Ovary (tissue), 9 donors: Measurements from ENCODE around the gene HOXA1. TPM values are rescaled to one million over a fixed set of nuclear protein-coding genes. Genes with fewer than 3 reads are reported as not detected.

Experiments
- DNase-seq, 5 donors: peaks; one replicate each; pipeline ENCODE4 v3.0.0-alpha.2; 2019 to 2020
- H3K27ac ChIP-seq, 2 donors: fragments of 200-600 bp; one replicate each; pipeline versions ENCODE4 v1.5.1 to v1.8.0; 2019 to 2022
- H3K27me3 ChIP-seq: fragments of 200-600 bp; one replicate; pipeline ENCODE4 v1.8.0; 2022
- H3K36me3 ChIP-seq: fragments of 200-600 bp; sonication (generic); one replicate; pipeline ENCODE4 v1.5.1; 2019
- H3K4me1 ChIP-seq: one replicate; pipeline ENCODE4 v1.8.1; 2013; ENCODE audit warnings: mild to moderate bottlenecking, moderate library complexity; ENCODE audit not compliant: insufficient read depth
- H3K4me3 ChIP-seq: fragments of 200-600 bp; sonication (generic); one replicate; pipeline ENCODE4 v1.5.1; 2017
- H3K9me3 ChIP-seq, 2 donors: fragments of 200-600 bp in 1 of 2; sonication (generic) in 1 of 2; one replicate each; pipeline versions ENCODE4 v1.5.1 to v1.8.1; 2013 to 2019; ENCODE audit warnings: mild to moderate bottlenecking in 1 of 2, moderate library complexity in 1 of 2
- EP300 ChIP-seq: sonication (generic); formaldehyde crosslinking; IDR thresholded peaks from one replicate; pipeline ENCODE4 v1.6.1; 2017; ENCODE audit warnings: antibody characterized with exemption
- POLR2A ChIP-seq: fragments of 450-650 bp; IDR thresholded peaks from one replicate; pipeline ENCODE4 v1.6.1; 2017; ENCODE audit warnings: antibody characterized with exemption, mild to moderate bottlenecking, moderate library complexity
- WGBS, 3 donors: extraction: QIAGEN DNeasy Blood & Tissue Kit in 1 of 3; methylation state at CpG; one replicate each; pipeline versions ENCODE4 v1.1.5 to v1.1.7; 2013 to 2017; 5-methylcytosine and 5-hydroxymethylcytosine counted together
- intact Hi-C, 4 donors: fragments of 100-400 bp; cut with DNase I; formaldehyde crosslinking; loops; one replicate each; pipeline versions ENCODE4 v1.11.0 to v1.15.1; 2022 to 2023
- polyA plus RNA-seq, 2 donors: library from polyadenylated mRNA; stranded (reverse); fragments of 200-250 nt in 1 of 2; fragments of 350-450 nt in 1 of 2; fragmentation: Illumina TruSeq in 1 of 2; extraction: RNeasy Lipid Tissue Mini Kit (QIAGEN cat#74804) in 1 of 2; gene quantifications; one replicate each; pipeline ENCODE4 v1.2.3, GENCODE V29; 2013 to 2014
- total RNA-seq, 7 donors: library from RNA; depleted of rRNA in 2 of 7; stranded (reverse); fragments of >200 nt in 2 of 7; fragmentation: NEBNext Ultra II Directional in 3 of 7; extraction: Animal tissue kit (Norgen Biotek cat#: 25700) in 3 of 7; gene quantifications; one replicate each; pipeline versions ENCODE4 v1.1.0 to v1.2.4, GENCODE V29; 2016 to 2023
- TF ChIP-seq, protein P1 (sequence below), 3 donors: fragments of 450-650 bp in 2 of 3; fragments of 200-600 bp in 1 of 3; IDR thresholded peaks; one replicate each; pipeline versions ENCODE4 v1.5.1 to v1.8.0; 2016 to 2022; ENCODE audit warnings: antibody characterized with exemption in 3 of 3, mild to moderate bottlenecking in 1 of 3
- donor health status: DM: no; HTN: no; CAD: no; lungs with moderate emphysema.
- donor health status: DM: no; HTN: no; CAD: no.
- donor health status: Bipolar disorder and iron deficiency.
- donor health status: DM: yes; HTN: yes; CAD: no.
- donor health status: DM: no; HTN: no; CAD: no.
- donor health status: DM: yes; HTN: yes; CAD: no.

Gene HOXA1
- total and polyA plus RNA-seq, 9 donors, result 0.23 to 1.5 (median 0.62) TPM

DNA sequence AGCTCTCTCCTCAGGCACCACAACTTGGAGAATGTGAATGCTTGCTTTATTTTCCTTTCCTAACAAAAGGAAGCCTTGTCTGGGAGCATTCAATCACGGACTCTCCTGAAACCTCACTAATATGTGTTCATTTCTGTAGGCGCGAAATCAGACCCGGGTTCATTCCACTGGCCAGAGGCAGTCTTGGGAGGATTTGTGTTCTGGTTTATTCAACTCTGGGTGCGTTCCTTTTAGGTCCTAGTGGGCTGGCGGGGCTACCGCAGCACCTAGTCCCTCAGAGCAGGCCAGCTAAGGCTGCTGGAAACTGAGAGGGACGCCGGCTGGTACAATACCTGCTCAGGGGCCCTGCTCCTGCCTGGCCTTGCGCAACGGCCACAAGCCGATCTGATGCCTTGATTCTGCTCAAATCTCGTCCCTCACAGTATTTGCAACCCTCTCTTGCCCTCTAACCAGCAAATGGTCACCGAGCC, 27.2 kb upstream of the HOXA1 start:
- TF ChIP-seq, protein P1, sequence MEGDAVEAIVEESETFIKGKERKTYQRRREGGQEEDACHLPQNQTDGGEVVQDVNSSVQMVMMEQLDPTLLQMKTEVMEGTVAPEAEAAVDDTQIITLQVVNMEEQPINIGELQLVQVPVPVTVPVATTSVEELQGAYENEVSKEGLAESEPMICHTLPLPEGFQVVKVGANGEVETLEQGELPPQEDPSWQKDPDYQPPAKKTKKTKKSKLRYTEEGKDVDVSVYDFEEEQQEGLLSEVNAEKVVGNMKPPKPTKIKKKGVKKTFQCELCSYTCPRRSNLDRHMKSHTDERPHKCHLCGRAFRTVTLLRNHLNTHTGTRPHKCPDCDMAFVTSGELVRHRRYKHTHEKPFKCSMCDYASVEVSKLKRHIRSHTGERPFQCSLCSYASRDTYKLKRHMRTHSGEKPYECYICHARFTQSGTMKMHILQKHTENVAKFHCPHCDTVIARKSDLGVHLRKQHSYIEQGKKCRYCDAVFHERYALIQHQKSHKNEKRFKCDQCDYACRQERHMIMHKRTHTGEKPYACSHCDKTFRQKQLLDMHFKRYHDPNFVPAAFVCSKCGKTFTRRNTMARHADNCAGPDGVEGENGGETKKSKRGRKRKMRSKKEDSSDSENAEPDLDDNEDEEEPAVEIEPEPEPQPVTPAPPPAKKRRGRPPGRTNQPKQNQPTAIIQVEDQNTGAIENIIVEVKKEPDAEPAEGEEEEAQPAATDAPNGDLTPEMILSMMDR (IDR thresholded peaks at IDR 0.05), result no peak
- TF ChIP-seq POLR2A, result no peak
- no peak for TF ChIP-seq EP300
- Histone ChIP-seq H3K4me1 (no peaks in the 10 kb centered on the region), H3K36me3 (no peaks in the 10 kb centered on the region), H3K27ac (no peak overlapping the region), H3K9me3 (no peaks in the 10 kb centered on the region), H3K27me3 (no peaks in the 10 kb centered on the region), H3K4me3 (no peak overlapping the region)
- 40 to 67% (median 45%) methylated on average over 14 of the region's 14 CpGs for WGBS, 3 donors
- no peak for DNase-seq
- intact Hi-C loops, result no loop called here

DNA sequence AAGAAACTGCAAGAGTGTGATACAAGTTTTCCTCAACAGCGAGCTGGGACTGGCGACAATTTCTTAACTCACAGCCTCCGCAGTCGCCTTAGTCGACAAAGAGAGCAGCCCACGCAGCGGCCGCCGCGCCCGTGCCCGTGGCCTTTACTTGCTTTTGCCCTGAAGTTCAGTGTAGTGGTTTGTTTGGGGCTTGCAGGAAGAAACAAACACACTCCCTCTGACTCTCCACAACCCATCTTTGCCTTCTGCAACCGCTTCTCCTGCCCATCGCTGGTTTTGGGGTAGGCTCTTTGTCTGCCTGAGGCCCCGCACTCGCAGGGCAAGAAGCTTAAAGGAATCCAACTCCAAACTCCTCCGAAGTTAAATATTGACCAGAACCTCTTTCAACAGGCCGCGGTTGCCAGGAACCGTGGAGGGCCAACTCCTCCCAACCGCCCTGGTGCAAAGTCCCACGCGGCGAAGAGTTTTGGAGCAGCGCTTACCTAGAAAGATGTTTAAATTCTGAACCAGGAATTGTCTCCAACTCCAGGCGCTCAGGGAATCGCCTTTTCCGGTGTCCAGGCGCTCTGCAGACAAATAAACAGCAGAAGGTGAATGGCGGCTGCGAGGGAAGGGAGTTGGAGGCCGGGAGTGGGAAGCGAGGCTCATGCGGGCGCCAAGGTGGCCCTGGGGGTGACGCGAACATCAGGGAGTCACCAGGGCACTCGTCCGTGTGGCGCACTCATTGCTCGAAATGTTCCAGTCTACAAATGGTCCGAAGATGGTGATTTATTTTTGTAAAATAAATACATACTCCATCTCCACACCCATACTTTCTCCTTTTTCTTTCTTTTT, 26.5 kb upstream of the HOXA1 start:
- Histone ChIP-seq H3K27me3 (no peaks in the 10 kb centered on the region), H3K9me3 (no peaks in the 10 kb centered on the region), H3K4me1 (no peaks in the 10 kb centered on the region), H3K36me3 (no peaks in the 10 kb centered on the region), H3K27ac (no peak overlapping the region), H3K4me3 (no peak overlapping the region)
- DNase-seq, result no peak
- WGBS, 3 donors, result 45 to 67% (median 50%) methylated on average over 42 of the region's 42 CpGs
- TF ChIP-seq POLR2A, result no peak
- TF ChIP-seq EP300, result no peak
- TF ChIP-seq, protein P1 (IDR thresholded peaks at IDR 0.05), result no peak
- intact Hi-C loops, result no loop called here

DNA sequence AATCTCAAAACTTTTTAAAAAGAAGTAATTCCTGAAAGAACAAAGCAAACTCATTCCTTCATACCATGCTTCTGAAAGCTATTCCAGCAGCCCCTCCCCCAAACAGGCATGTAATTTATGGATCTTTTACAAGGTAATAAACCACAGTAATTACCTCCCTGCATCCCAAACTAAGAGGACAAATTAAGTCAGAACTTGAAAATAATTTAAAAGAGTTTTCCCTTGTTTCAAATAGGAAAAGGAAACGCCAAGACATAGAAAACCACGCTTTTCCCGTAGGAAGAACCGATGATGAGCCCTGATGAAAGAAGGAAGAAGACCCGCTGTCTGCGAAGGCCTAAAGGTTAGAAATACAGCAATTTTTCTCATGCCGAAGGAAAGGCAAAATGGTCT, 25.9 kb upstream of the HOXA1 start:
- Histone ChIP-seq H3K27ac (no peak overlapping the region), H3K4me1 (no peaks in the 10 kb centered on the region), H3K27me3 (no peaks in the 10 kb centered on the region), H3K4me3 (no peak overlapping the region), H3K9me3 (no peaks in the 10 kb centered on the region), H3K36me3 (no peaks in the 10 kb centered on the region)
- 75 to 81% (median 75%) methylated on average over 7 of the region's 7 CpGs for WGBS, 3 donors
- intact Hi-C loops, result no loop called here
- DNase-seq, result no peak
- TF ChIP-seq EP300, result no peak
- TF ChIP-seq, protein P1 (IDR thresholded peaks at IDR 0.05), result no peak

DNA sequence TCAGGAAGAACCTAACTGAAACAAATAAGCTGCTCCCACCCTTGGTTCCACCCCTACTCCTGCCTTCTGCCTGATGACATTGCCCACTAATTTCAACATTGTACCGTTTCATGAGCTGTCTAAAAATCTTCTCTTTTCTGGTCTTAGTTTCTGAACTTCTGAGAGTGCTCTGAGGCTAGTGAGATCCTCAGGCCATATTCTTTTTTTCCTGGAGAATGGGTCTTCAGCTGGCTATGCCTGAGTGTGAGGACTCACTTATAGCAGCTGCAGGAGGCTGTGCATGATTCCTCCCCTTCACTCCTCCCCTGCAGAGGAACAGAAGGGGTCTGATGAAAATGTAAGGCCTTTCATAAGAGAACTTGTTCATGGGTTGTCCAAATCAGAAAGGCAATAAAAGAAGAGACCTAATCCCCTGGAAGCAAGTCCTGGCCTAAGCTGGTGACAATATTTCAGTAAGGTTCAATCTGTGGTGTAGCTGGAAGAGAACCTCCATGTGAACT, 23.7 kb upstream of the HOXA1 start:
- Histone ChIP-seq H3K36me3 (no peaks in the 10 kb centered on the region), H3K4me1 (no peaks in the 10 kb centered on the region), H3K9me3 (no peaks in the 10 kb centered on the region), H3K27me3 (no peaks in the 10 kb centered on the region), H3K4me3 (no peak overlapping the region), H3K27ac (no peak overlapping the region)
- intact Hi-C loops, result no loop called here
- TF ChIP-seq POLR2A, result no peak
- TF ChIP-seq, protein P1 (IDR thresholded peaks at IDR 0.05), result no peak
- TF ChIP-seq EP300, result no peak
- 62 to 83% (median 76%) methylated on average over 1 of the region's 1 CpG for WGBS, 3 donors
- DNase-seq, result no peak
